Bronchial epithelial cell (primary cell): ENCODE data around the gene CACNB4. TPM values are rescaled to one million over a fixed set of nuclear protein-coding genes. Genes with fewer than 3 reads are reported as not detected.

Source experiments
- DNase-seq: peaks from one replicate; pipeline ENCODE4 v3.0.0-alpha.2; 2010; ENCODE audit warnings: low read depth
- FAIRE-seq: peaks from 2 replicates; lab custom pipeline; 2011; peaks lifted over from hg19 to GRCh38; lab: Jason Lieb, UNC
- H3K27me3 ChIP-seq: 2 replicates; pipeline ENCODE4 v1.5.1; 2011; ENCODE audit warnings: low read length; ENCODE audit not compliant: control insufficient read depth, insufficient read depth
- H3K36me3 ChIP-seq: 2 replicates; pipeline ENCODE4 v1.5.1; 2011; ENCODE audit warnings: low read length; ENCODE audit not compliant: control insufficient read depth, insufficient read depth
- H3K4me3 ChIP-seq: 2 replicates; pipeline ENCODE4 v1.5.1; 2011; ENCODE audit warnings: mild to moderate bottlenecking, low read depth, low read length, control low read depth
- CTCF ChIP-seq: IDR thresholded peaks from 2 replicates; pipeline ENCODE4 v1.5.1; 2011; ENCODE audit warnings: mild to moderate bottlenecking, moderate library complexity, low read length, control low read depth, inconsistent platforms; ENCODE audit not compliant: insufficient read depth, severe bottlenecking
- total RNA-seq: library from RNA; depleted of rRNA; stranded (reverse); fragments of >200 nt; gene quantifications from 2 replicates; pipeline ENCODE4 v1.2.1, GENCODE V29; 2014

The CACNB4 gene
- total RNA-seq, 1 donor from 2014 or later: 0.53 TPM

- FAIRE-seq (no peak), DNase-seq (no peak)
- no peaks in the 10 kb centered on the region for H3K27me3 ChIP-seq
- TF ChIP-seq CTCF: no peak
- no peak overlapping the region for H3K4me3 ChIP-seq
- H3K36me3 ChIP-seq: no peaks in the 10 kb centered on the region
These were observed 60.3 kb downstream of the CACNB4 start for GRCh38 chr2:152038441-152038958.

GRCh38 chr2:152037743-152038435 is 61.0 kb downstream of the CACNB4 start:
- no peak for TF ChIP-seq CTCF
- no peak overlapping the region for H3K4me3 ChIP-seq
- no peaks in the 10 kb centered on the region for H3K27me3 ChIP-seq
- peak; percentile 83 for FAIRE-seq
- DNase-seq: no peak
- H3K36me3 ChIP-seq: no peaks in the 10 kb centered on the region

GRCh38 chr2:152036611-152037469 is 62.0 kb downstream of the CACNB4 start:
- no peak for FAIRE-seq
- TF ChIP-seq CTCF: peak; percentile 81
- H3K27me3 ChIP-seq: no peaks in the 10 kb centered on the region
- no peak overlapping the region for H3K4me3 ChIP-seq
- H3K36me3 ChIP-seq: no peaks in the 10 kb centered on the region
- DNase-seq: peak; percentile 64

GRCh38 chr2:152034257-152034801 is 64.5 kb downstream of the CACNB4 start:
- DNase-seq (no peak), FAIRE-seq (no peak)
- Histone ChIP-seq H3K36me3 (no peaks in the 10 kb centered on the region), H3K27me3 (no peaks in the 10 kb centered on the region), H3K4me3 (no peak overlapping the region)
- TF ChIP-seq CTCF: no peak

DNA sequence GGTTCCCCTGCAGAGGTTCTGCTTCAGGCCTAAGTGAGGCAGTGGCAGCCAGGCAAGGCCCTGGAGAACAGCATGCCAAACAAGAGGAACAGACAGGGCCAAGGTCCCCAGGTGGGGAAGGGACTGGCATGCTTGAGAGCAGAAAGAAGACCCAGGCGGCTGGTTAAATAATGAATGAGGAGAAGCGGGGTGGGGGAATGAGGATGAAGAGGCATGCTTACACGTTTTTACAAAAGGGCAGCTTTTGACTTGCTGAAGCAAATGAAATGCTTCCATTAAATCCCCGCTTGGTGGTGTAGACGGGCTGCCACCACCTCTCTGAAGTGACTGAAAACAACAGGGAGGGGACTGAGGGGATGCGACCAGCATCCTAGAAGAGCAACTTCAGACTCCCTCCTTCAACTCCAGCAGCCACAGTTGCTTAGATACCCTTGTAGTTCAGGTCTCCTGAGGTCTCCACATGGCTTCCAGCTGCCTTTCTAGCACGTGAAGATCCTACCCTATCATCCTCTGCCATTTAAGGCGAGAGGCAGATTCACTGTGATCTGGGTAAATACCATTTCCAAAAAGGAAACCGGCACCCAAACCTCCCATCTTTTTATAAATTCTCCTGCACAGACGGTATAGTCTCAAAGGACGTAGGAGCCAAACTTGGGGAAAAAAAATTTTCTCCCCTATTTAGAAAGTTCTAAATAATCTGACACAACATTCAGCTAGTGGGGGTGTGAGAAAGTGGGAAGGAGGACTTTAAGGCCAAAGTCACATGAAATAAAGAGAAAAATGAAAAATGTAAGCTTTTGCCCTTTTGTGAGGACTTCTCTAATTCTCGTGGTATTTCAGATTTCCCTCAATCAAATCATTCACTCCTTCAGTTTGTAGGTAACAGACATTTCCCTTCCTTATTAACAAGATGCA is 65.6 kb downstream of the CACNB4 start:
- DNase-seq (no peak), FAIRE-seq (no peak)
- Histone ChIP-seq H3K36me3 (no peaks in the 10 kb centered on the region), H3K4me3 (no peak overlapping the region), H3K27me3 (no peaks in the 10 kb centered on the region)
- no peak for TF ChIP-seq CTCF
